ENCODE data around the gene TDRD3.

- TF ChIP-seq RXRA (IDR thresholded peaks at IDR 0.05; ENCODE audit: borderline replicate concordance, low read depth) (no peak), CTCF (IDR thresholded peaks at IDR 0.05) (no peak)
Measured at GRCh38 chr13:60418954-60419353, 21.9 kb downstream of the TDRD3 start.
